Fibroblast of skin of left quadriceps (primary cell): ENCODE measurements around the gene GDF3.
"Not testable (repeated sequence)": the region's sequence is repeated elsewhere in the genome, so short reads cannot be mapped to it uniquely, and the experiment has no call there.

Experiments
- DNase-seq, 2 experiments: peaks; one replicate each; pipeline ENCODE4 v3.0.0-alpha.2; 2013; ENCODE audit warnings: low read depth in 2 of 2

Gene GDF3

DNA sequence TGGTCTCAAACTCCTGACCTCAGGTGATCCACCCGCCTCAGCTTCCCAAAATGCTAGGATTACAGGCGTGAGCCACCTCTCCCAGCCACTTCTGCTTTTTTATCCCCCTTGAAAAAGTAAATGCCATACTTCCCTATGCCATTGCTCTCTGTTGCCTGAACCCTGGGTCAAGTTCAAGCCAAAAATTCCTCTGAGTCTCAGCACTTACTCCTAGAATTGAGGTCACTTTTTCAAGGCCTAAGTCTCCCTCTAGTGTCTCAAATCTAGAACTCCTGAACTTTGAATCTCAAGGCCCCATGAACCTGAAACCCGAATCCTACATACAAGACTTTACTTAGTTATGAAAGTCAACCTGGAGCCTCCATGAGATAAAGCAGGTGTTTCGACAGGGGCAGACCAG lies 28.4 kb downstream of the GDF3 start:
- DNase-seq: no peak

- no peak for DNase-seq
These were observed 29.0 kb downstream of the GDF3 start for GRCh38 chr12:7666595-7666994.

GRCh38 chr12:7661741-7662140 lies 33.8 kb downstream of the GDF3 start:
- no peak for DNase-seq

- no peak for DNase-seq
These were observed 39.5 kb downstream of the GDF3 start for GRCh38 chr12:7656121-7656520.

GRCh38 chr12:7650091-7650490 lies 45.5 kb downstream of the GDF3 start:
- no peak for DNase-seq

DNA sequence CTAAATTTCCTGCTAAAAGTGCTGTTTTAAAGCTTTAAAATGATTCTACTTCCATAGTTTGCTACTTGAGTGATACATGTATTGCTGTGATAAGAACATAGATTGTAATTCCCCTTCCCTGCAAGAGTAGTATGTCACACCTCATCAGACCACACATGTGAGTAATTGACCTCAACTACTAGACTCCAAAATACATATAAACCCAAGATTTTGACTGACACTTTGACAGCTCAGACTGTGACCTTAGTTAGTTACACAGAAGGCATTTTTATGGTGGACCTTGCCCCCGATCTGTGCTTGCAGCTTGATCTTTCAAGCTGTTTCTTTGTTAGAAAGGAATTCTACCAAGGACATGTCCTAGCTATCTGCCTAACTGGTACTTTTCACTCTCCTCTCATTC lies 48.5 kb downstream of the GDF3 start:
- DNase-seq: no peak

GRCh38 chr12:7646178-7646475 lies 49.4 kb downstream of the GDF3 start:
- no peak for DNase-seq

GRCh38 chr12:7645395-7646177 lies 50.0 kb downstream of the GDF3 start:
- DNase-seq: peak; percentile 22 to 24

DNA sequence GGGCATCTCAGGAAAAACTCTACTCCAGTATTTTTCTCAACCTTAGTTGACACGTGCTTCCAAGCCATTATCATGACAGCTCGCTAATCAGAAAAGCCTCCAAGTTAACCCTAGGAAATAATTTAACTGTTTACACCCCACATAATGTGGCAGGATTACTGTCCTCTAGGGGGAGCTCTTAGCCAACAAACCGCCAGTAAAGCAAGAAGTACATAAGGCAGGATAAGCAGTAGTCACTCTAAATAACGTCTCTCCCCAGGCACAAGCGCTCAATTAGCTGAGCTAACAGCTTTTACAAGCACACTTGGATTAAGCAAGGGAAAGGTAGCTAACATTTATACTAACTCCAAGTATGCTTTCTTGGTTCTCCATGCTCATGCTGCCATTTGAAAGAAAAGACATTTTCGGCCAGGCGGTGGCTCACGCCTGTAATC lies 52.7 kb downstream of the GDF3 start:
- DNase-seq: no peak

- no peak for DNase-seq
These were observed 53.3 kb downstream of the GDF3 start for GRCh38 chr12:7642287-7642686.

- not testable (repeated sequence) for DNase-seq
These were observed 55.2 kb downstream of the GDF3 start for GRCh38 chr12:7640123-7640995.
